ENCODE results near the gene PRAMEF5.
"Not testable (repeated sequence)": the region's sequence is repeated elsewhere in the genome, so short reads cannot be mapped to it uniquely, and the experiment has no call there.

The PRAMEF5 gene

GRCh38 chr1:13253898-13254297, at the start of gene PRAMEF5:
PRAMEF5 (plus strand) TSS chr1:13254198; CDS start chr1:13259269, 5,071 bp downstream.
- DNase-seq: not testable (repeated sequence)

GRCh38 chr1:13208712-13209111, 45.3 kb upstream of the PRAMEF5 start:
- not testable (repeated sequence) for DNase-seq

DNA sequence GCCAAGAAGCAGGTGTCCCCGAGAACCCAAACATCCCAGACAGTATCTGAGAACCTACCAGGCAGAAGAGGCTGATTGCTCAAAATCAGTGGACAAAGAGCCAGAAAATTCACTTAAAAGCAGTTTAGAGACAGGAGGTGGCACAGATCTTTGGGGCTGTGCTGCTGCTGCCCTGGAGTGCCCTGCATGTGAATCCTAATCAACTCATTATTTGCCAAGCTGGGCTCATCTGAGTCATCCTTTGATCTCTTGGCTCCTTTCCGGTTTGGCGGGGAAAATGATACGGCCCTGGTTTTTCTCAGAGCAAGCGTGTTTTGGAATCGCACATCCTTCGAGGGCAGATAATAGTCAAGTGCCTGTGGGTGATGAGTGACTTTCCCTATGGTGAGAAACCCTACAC, 37.4 kb upstream of the PRAMEF5 start:
- not testable (repeated sequence) for DNase-seq

DNA sequence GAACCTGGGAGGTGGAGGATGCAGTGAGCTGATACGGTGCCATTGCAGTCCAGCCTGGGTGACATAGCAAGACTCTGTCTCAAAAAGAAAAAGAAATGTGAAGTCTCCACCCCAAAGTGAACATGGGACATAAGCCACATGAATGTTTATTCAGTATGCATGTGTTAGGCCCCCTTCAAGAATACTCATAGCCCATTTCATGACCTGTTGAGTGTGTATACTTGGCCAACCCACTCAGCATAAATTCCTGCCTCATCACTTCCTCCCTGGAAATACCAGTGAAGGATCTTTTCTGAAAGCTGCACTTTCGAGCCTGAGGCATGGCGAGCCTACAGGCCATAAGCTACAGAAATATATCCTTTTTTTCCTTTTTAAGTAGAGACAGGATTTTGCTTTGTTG, 34.8 kb upstream of the PRAMEF5 start:
- not testable (repeated sequence) for DNase-seq

DNA sequence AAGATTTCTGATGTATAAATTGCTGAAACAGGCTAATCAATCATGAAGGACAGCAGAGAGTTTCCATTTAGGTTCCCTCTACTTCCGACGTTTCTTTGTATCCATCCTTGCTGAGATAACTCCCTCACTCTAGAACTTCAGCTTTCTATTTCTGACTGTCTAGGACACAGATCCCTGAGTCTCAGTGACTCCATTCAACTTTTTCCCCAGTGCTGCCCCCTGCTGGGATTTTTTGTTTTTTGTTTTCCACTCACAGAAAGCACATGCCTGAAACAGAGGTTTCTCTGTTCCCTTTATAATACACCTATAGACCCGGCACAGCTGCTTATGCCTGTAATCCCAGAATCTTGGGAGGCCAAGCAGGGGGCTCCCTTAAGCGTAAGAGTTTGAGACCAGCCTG, 31.2 kb upstream of the PRAMEF5 start:
- not testable (repeated sequence) for DNase-seq

DNA sequence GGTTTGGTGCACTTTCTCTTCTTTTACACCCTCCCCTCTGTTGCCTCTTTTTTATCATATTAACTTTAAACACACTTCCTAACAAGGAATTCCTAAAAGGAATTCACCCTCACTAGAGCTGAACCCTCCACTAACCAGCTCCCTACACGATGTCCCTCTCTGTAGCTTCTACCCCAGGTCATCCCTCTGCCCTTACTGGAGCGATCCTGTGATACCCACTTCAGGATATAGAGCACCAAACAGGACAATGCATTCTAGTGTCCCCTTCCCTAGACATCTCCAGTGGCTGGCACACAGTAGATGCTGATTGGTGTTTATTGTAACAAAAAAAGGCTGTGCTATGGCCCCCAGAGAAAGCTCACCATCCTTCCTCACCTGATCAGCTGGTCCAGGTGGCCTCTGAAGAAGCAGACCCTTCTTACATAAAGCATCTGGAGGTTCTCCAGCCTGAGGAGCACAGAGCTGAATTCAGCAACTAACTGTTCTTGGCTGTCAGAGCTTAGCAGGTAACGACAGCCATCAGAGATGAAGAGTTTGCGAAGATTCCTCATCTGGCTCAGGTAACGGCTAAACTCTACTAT, 29.4 kb upstream of the PRAMEF5 start:
- DNase-seq: no peak

DNA sequence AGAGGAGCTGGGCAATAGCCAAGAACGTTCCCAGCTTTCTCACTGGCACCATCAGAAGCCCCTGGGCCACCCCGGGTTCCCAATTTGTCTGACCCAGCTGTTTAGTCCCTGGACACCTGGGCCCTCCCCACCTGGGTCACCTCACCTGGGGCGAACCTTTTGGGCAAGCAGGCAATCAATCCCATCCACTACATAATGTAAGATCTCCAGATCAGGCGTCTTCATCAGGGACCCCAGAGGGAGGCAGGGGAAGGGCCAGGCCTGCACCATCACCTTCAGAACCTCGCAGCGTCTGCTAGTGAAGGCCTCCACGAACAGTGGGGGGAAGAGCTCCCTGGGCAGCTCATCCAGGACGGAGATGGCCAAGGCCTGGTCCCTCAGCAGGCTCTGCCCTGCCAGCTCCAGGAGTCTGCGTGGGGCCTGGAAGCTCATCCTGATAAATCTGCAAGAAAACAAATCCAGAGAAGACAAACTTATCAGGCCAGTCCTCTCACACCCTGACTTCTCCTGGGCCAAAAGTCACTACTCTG, 28.3 kb upstream of the PRAMEF5 start, which contains the start of gene PRAMEF18:
Gene PRAMEF18, minus strand, starts transcription at position 480 of the 530 bp plus-strand sequence. Its CDS starts 48 bp downstream, at position 432.
- DNase-seq: not testable (repeated sequence)

GRCh38 chr1:13227271-13228055, 26.5 kb upstream of the PRAMEF5 start:
- DNase-seq: not testable (repeated sequence)

GRCh38 chr1:13228343-13228781, 25.6 kb upstream of the PRAMEF5 start:
- DNase-seq: peak; percentile 75

DNA sequence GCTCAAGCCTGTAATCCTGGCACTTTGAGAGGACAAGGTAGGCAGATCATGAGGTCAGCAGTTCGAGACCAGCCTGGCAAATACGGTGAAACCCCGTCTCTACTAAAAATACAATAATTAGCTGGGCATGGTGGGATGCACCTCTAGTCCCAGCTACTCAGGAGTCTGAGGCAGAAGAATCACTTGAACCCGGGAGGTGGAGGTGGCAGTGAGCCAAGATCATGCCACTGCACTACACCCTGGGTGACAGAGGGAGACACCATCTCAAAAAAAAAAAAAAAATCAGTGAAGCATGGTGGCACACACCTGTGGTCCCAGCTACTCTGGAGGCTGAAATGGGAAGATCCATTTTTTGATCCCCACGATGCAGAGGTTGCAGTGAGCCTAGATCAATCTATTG, 23.9 kb upstream of the PRAMEF5 start:
- DNase-seq: not testable (repeated sequence)

DNA sequence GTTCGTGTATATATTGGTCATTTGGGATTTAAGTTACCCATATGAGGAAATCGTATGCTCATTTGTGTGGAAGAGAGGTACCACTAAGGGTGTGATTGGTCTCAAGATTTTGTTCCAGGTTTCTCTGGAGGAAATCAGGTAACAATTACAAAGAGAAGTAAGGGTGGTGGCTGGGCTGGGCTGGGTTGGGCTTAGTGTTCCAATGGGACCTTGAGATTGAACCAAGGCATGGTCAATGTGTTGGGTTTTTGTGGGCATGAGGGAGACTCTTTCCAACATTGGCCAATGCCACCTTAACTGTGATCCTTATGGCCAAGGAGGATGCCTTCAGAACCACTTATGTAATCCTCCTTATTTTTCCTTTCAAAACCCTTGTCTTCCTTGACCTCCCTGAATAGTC, 23.4 kb upstream of the PRAMEF5 start:
- not testable (repeated sequence) for DNase-seq

GRCh38 chr1:13231061-13231750, 22.8 kb upstream of the PRAMEF5 start:
- DNase-seq: not testable (repeated sequence)

DNA sequence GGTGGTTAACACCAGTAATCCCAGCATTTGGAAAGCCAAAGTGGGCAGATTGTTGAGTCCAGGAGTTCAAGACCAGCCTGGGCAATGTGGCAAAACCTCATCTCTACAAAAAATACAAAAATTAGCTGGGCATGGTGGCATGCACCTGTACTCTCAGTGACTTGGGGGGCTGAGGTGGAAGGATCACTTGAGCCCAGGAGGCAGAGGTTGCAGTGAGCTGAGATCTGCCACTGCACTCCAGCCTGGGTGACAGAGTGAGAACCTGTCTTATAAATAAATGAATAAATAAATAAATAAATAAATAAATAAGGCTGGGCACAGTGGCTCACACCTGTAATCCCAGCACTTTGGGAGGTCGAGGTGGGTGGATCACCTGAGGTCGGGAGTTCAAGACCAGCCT, 21.9 kb upstream of the PRAMEF5 start:
- DNase-seq: not testable (repeated sequence)

DNA sequence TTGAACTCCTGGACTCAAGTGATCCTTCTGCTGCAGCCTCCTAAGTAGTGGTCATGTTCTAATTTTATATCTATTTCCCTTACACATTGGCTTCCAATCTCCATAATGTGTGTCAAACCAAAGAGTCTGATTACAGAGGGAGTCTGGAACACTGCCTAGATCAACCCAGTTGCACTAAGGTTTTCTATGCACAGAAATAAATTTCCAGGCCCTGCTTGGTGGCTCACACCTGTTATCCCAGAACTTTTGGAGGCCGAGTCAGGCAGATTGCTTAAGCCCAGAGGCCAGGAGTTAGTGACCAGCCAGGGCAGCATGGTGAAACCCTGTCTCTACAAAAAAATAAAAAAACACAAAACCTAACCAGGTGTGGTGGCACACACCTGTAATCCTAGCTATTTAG, 19.9 kb upstream of the PRAMEF5 start:
- DNase-seq: not testable (repeated sequence)

DNA sequence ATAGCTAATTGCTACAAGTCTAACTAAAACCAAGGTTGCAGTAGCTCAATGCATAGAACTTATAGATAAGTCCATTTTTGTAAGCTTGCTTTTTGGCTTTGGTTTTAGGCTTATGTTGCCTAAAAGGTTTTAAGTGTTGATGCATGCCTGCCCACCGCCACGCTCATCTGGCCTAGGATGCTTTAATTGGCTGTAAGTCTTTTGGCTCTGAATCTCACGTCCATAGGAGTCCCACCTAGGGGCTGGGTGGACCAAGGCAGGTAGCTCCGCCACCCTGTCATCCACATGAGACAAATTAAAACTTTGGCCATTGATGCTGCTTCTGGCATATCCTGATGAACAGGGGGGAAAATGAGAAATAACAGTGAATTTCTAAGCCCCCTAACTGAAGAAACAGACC, 16.4 kb upstream of the PRAMEF5 start:
- not testable (repeated sequence) for DNase-seq

GRCh38 chr1:13239633-13240032, 14.4 kb upstream of the PRAMEF5 start:
- DNase-seq: not testable (repeated sequence)

DNA sequence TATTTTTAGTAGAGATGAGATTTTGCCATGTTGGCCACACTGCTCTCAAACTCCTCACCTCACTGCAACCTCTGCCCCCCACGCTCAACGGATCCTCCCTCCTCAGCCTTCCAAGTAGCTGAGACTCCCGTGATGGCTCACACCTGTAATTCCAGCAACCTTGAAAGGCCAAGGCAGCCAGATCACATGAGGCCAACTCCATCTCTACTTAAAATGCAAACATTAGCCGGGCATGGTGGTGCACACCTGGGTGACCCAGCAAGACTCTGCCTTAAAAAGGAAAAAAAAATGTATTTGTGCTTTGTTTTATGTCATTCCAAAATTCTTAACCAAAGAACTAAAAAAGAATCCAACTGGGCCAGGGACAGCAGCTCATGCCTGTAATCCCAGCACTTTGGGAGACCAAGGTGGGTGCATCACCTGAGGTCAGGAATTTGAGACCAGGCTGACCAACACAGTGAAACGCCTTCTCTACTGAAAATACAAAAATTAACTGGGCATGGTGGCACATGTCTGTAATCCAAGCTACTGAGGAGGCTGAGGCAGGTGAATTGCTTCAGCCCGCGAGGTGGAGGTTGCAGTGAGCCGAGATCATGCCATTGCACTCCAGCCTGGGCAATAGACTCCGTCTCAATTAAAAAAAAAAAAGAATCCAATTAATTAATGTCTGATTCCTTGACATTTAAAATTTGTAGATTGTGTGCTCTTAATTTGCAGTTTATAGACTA, 10.3 kb upstream of the PRAMEF5 start:
- DNase-seq: not testable (repeated sequence)

GRCh38 chr1:13245841-13246553, 8.0 kb upstream of the PRAMEF5 start:
- not testable (repeated sequence) for DNase-seq

DNA sequence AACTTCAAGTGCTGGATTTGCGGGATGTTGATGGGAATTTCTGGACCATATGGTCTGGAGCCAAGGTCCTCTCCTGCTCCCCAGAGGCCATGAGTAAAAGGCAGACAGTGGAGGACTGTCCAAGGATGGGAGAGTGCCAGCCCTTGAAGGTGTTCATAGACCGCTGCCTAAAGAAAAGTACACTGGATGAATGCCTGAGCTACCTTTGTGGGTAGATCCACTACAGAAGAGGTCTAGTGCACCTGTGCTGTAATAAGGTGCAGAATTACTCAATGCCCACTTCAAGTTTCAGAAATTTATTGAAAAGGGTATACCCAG, 7.5 kb upstream of the PRAMEF5 start:
- DNase-seq: not testable (repeated sequence)

DNA sequence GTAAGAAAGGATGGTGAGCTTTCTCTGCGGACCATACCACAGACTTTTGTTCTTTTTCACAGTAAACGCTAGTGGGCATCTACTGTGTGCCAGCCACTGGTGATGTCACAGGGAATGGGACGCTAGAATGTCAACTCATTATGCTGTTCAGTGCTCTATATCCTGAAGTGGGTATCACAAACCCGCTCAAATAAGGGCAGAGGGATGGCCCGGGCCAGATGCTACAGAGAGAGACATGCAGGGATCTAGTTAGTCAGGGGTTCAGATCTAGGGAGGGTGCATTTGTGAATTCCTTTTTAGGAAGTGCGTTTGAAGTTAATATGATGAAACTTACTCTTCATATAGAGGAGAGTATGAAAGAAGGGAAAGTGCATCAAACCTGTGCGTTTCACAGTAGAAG, 6.9 kb upstream of the PRAMEF5 start:
- not testable (repeated sequence) for DNase-seq

- not testable (repeated sequence) for DNase-seq
These were observed 11.1 kb downstream of the PRAMEF5 start for GRCh38 chr1:13265124-13265523.

DNA sequence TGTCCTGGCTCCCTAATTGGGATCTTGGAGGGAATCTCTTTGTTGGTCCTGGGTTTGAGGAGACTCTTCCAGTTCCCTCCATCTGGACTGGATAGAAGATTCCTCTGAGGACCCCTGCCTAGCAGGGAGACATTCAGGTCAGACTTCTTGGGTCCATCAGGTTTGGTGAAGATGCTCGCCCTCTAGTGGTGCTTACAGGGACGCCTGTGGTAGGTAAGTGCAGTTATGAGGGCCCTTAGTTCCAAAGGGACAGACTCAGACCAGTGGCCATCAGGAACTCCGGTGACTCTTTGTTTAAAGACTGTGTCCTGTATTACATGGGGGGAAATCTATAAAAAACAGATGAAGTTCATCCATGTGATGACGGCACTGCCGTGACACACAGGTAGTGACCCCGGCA, 23.0 kb downstream of the PRAMEF5 start:
- DNase-seq: not testable (repeated sequence)
